MM.1S (cell line): ENCODE measurements around the gene C21orf91.

ENCODE experiments used
- DNase-seq: peaks from one replicate; pipeline ENCODE4 v3.0.0-alpha.2; 2015
- H2AFZ ChIP-seq: fragments of 300-600 bp; sonication (generic); 2 replicates; pipeline ENCODE4 v1.6.0; 2016; ENCODE audit warnings: antibody characterized with exemption, low read length
- H3F3A ChIP-seq: fragments of 300-600 bp; sonication (generic); 2 replicates; pipeline ENCODE4 v1.6.1; 2016; ENCODE audit warnings: mild to moderate bottlenecking, antibody characterized with exemption, low read length, moderate library complexity, mixed read lengths; ENCODE audit not compliant: insufficient read depth
- H3K27ac ChIP-seq: fragments of 300-600 bp; sonication (generic); 2 replicates; pipeline ENCODE4 v1.5.1; 2016; ENCODE audit warnings: mild to moderate bottlenecking, low read length
- H3K27me3 ChIP-seq: fragments of 300-600 bp; sonication (generic); replicated peaks from 2 replicates; pipeline ENCODE4 v1.6.0; 2016; ENCODE audit warnings: low read length; ENCODE audit not compliant: insufficient read depth
- H3K36me3 ChIP-seq: fragments of 300-600 bp; sonication (generic); replicated peaks from 2 replicates; pipeline ENCODE4 v1.6.1; 2016; ENCODE audit warnings: mild to moderate bottlenecking, low read length, mixed read lengths; ENCODE audit not compliant: insufficient read depth
- H3K4me1 ChIP-seq: fragments of 300-600 bp; sonication (generic); 2 replicates; pipeline ENCODE4 v1.6.1; 2016; ENCODE audit warnings: low read length, mixed read lengths
- H3K4me2 ChIP-seq: fragments of 300-600 bp; sonication (generic); 2 replicates; pipeline ENCODE4 v1.6.0; 2016; ENCODE audit warnings: low read depth, low read length
- H3K4me3 ChIP-seq: fragments of 300-600 bp; sonication (generic); 2 replicates; pipeline ENCODE4 v1.5.1; 2016; ENCODE audit warnings: low read length, mixed read lengths
- H3K79me2 ChIP-seq: fragments of 300-600 bp; sonication (generic); 2 replicates; pipeline ENCODE4 v1.6.1; 2016; ENCODE audit warnings: mixed run types, low read length, mixed read lengths
- H3K9ac ChIP-seq: fragments of 300-600 bp; sonication (generic); 2 replicates; pipeline ENCODE4 v1.6.1; 2016; ENCODE audit warnings: low read length, mixed read lengths
- H3K9me2 ChIP-seq: fragments of 300-600 bp; sonication (generic); replicated peaks from 2 replicates; pipeline ENCODE4 v1.6.1; 2016; ENCODE audit warnings: mild to moderate bottlenecking, low read length, mixed read lengths; ENCODE audit not compliant: insufficient read depth
- H3K9me3 ChIP-seq: fragments of 300-600 bp; sonication (generic); replicated peaks from 2 replicates; pipeline ENCODE4 v1.6.1; 2016; ENCODE audit warnings: mild to moderate bottlenecking, low read length, mixed read lengths; ENCODE audit not compliant: insufficient read depth
- H4K20me1 ChIP-seq: fragments of 300-600 bp; sonication (generic); 2 replicates; pipeline ENCODE4 v1.6.1; 2016; ENCODE audit warnings: mild to moderate bottlenecking, low read length, moderate library complexity, mixed read lengths; ENCODE audit not compliant: insufficient read depth
- CTCF ChIP-seq: fragments of 300-600 bp; sonication (generic); IDR thresholded peaks from 2 replicates; pipeline ENCODE4 v1.5.1; 2016; ENCODE audit warnings: antibody characterized with exemption, low read length, mixed read lengths
- EZH2 ChIP-seq: fragments of 300-600 bp; sonication (generic); optimal IDR thresholded peaks from 2 replicates; pipeline ENCODE3; 2017; ENCODE audit warnings: low read depth, mild to moderate bottlenecking, antibody characterized with exemption, low read length, mixed read lengths
- EZH2phosphoT487 ChIP-seq: fragments of 300-600 bp; sonication (generic); IDR thresholded peaks from 2 replicates; pipeline ENCODE4 v1.6.1; 2018; ENCODE audit warnings: antibody characterized with exemption, low read length

C21orf91 gene

DNA sequence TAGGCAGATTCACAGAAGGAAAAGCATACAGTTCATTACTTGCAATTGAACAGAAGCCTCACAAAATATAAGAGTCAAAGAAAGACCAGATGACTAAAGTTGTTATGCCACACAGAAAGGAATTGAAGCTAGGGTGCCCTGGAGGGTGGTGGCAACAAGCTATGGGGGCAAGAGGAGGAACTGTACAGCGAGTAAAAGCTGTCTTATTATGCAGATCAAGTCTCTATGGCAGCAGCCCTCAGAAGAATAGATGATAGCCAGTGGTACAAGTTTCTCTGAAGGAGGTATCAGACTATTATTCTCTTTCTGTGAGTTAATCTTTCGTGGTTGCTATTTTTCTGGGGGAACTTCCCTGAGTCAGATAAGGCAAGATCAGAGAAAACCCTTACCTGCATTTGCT lies 72.2 kb downstream of the C21orf91 start:
- TF ChIP-seq CTCF (no peak), EZH2 (no peak), EZH2phosphoT487 (no peak)
- H3F3A ChIP-seq = no peaks in the 10 kb centered on the region
- H3K27me3 ChIP-seq = no peaks in the 10 kb centered on the region
- H4K20me1 ChIP-seq = no peaks in the 10 kb centered on the region
- H3K79me2 ChIP-seq = no peaks in the 10 kb centered on the region
- H3K9me2 ChIP-seq = no peaks in the 10 kb centered on the region
- H3K4me3 ChIP-seq = no peak overlapping the region
- no peak overlapping the region for H2AFZ ChIP-seq
- H3K9me3 ChIP-seq = no peaks in the 10 kb centered on the region
- H3K4me1 ChIP-seq = peaks cover 17% of the 10 kb centered on the region
- no peaks in the 10 kb centered on the region for H3K36me3 ChIP-seq
- DNase-seq = no peak
- no peak overlapping the region for H3K4me2 ChIP-seq
- H3K27ac ChIP-seq = no peak overlapping the region
- H3K9ac ChIP-seq = no peak overlapping the region

- no peak for DNase-seq
- no peaks in the 10 kb centered on the region for H3K27me3 ChIP-seq
- H2AFZ ChIP-seq = no peak overlapping the region
- TF ChIP-seq EZH2 (no peak), CTCF (no peak), EZH2phosphoT487 (no peak)
- peaks cover 17% of the 10 kb centered on the region for H3K4me1 ChIP-seq
- no peaks in the 10 kb centered on the region for H3F3A ChIP-seq
- no peak overlapping the region for H3K4me2 ChIP-seq
- no peak overlapping the region for H3K9ac ChIP-seq
- H3K9me3 ChIP-seq = no peaks in the 10 kb centered on the region
- no peaks in the 10 kb centered on the region for H4K20me1 ChIP-seq
- H3K9me2 ChIP-seq = no peaks in the 10 kb centered on the region
- no peaks in the 10 kb centered on the region for H3K36me3 ChIP-seq
- no peak overlapping the region for H3K4me3 ChIP-seq
- H3K27ac ChIP-seq = no peak overlapping the region
- no peaks in the 10 kb centered on the region for H3K79me2 ChIP-seq
These were observed 74.1 kb downstream of the C21orf91 start for GRCh38 chr21:17745086-17745485.

DNA sequence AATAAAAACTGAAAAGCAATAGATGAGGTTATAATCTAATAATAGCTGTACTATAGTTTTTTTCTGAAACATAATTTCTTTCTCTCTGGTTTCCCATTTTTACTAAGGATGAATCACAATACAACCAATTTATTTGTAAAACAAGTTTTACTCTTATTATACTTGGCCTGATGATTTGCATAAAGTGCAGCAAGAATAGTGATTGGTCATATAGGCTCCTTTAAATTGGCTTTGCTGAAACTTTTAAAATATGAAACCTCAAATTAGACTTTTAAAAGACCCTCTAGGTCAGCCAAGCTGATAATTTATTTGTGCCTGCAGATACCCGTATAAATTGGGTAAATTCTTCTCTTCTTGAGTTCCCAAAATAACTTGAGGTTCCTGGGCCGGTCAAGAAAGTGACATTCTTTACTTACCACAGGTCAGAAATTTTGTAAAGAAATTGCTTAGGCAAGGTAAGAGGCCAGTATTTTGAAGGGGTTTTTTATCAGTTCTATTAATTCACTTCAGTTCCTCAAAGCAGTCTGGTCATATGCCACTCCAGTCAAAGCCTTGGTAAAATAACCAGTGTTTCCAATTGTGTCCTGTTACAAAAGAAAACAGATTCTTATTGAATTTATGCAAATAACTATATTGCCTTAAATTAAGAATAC lies 76.1 kb downstream of the C21orf91 start:
- H4K20me1 ChIP-seq = no peaks in the 10 kb centered on the region
- H3K79me2 ChIP-seq = no peaks in the 10 kb centered on the region
- H3K9me2 ChIP-seq = no peaks in the 10 kb centered on the region
- no peaks in the 10 kb centered on the region for H3K9me3 ChIP-seq
- no peak overlapping the region for H3K4me3 ChIP-seq
- no peak overlapping the region for H2AFZ ChIP-seq
- no peaks in the 10 kb centered on the region for H3F3A ChIP-seq
- no peaks in the 10 kb centered on the region for H3K27me3 ChIP-seq
- DNase-seq = peak; percentile 75
- H3K9ac ChIP-seq = no peak overlapping the region
- H3K27ac ChIP-seq = peak overlapping the region; percentile 1; the same call in 1 of the 2 replicates
- peaks cover 17% of the 10 kb centered on the region for H3K4me1 ChIP-seq
- no peaks in the 10 kb centered on the region for H3K36me3 ChIP-seq
- peak overlapping the region; percentile 49; the same call in 1 of the 2 replicates for H3K4me2 ChIP-seq
- TF ChIP-seq EZH2phosphoT487 = no peak
- no peak for TF ChIP-seq CTCF
- no peak for TF ChIP-seq EZH2
